ENCODE results near the gene ZDHHC14.

The ZDHHC14 gene

DNA sequence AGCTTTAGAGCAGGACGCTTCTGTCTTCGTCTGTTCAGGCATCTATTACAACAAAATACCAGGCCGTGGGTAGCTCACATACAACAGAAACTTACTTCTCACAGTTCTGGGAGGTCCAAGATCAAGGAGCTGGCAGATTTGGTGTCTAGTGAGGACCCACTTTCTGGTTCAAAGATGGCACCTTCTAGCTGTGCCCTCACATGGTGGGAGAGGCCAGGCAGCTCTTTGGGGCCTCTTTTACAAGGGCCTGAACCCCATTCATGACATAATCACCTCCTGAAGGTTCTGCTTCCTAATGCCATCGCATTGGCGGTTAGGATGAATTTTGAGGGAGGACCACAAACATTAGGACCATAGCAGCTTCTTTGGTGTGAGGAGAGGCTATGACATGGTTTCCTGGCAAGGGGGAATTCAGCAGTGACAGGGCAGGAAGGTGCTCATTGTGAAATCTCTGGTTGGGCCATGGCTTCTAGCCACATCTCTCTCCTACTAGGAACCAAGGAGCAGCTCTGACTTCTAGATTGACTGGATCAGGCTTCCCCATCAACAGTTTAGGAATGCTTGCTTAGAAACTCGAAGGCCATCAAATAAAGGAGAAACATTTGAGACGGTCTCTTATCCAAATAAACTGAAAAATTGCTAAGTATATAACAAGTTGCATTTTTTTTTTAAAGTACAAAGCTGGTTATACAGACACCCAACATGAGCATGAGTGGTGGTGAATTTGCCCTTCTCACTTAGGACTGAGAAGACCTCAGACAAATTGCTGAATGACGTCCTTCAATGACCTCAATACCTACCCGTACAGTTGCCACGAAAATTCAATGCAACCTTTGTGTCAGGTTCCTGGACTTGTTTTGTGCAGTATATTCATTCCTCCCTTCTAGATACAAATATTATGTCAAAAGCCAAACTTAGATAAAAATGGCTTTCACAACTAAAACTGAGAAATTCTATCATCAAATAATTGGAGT, 140.7 kb downstream of the ZDHHC14 start:
- TF ChIP-seq YY1 (IDR thresholded peaks at IDR 0.05; ENCODE audit: low read depth), result no peak

- TF ChIP-seq TAF1 (IDR thresholded peaks at IDR 0.05; ENCODE audit: low read depth) (no peak), CREB1 (IDR thresholded peaks at IDR 0.05; ENCODE audit: low read depth) (no peak), ZBTB7A (IDR thresholded peaks at IDR 0.05; ENCODE audit: low read depth) (no peak), EP300 (IDR thresholded peaks at IDR 0.05; ENCODE audit: borderline replicate concordance) (no peak), MAX (IDR thresholded peaks at IDR 0.05) (no peak), FOXM1 (IDR thresholded peaks at IDR 0.05; ENCODE audit: borderline replicate concordance, low read depth) (no peak), TEAD4 (IDR thresholded peaks at IDR 0.05) (no peak), USF1 (IDR thresholded peaks at IDR 0.05) (no peak), CEBPB (IDR thresholded peaks at IDR 0.05) (no peak), EGR1 (IDR thresholded peaks at IDR 0.05) (no peak), YY1 (IDR thresholded peaks at IDR 0.05; ENCODE audit: low read depth) (no peak), TCF12 (IDR thresholded peaks at IDR 0.05; ENCODE audit: low read depth) (no peak), REST (IDR thresholded peaks at IDR 0.05; ENCODE audit: low read depth) (no peak), RAD21 (IDR thresholded peaks at IDR 0.05; ENCODE audit: low read depth) (no peak), NFIC (IDR thresholded peaks at IDR 0.05) (no peak)
These were observed 141.5 kb downstream of the ZDHHC14 start for GRCh38 chr6:157522472-157522871.

GRCh38 chr6:157524735-157525134, 143.7 kb downstream of the ZDHHC14 start:
- TF ChIP-seq REST (IDR thresholded peaks at IDR 0.05; ENCODE audit: low read depth) (no peak), TAF1 (IDR thresholded peaks at IDR 0.05; ENCODE audit: low read depth) (no peak), ZBTB7A (IDR thresholded peaks at IDR 0.05; ENCODE audit: low read depth) (no peak), USF1 (IDR thresholded peaks at IDR 0.05) (no peak), CREB1 (IDR thresholded peaks at IDR 0.05; ENCODE audit: low read depth) (no peak)

DNA sequence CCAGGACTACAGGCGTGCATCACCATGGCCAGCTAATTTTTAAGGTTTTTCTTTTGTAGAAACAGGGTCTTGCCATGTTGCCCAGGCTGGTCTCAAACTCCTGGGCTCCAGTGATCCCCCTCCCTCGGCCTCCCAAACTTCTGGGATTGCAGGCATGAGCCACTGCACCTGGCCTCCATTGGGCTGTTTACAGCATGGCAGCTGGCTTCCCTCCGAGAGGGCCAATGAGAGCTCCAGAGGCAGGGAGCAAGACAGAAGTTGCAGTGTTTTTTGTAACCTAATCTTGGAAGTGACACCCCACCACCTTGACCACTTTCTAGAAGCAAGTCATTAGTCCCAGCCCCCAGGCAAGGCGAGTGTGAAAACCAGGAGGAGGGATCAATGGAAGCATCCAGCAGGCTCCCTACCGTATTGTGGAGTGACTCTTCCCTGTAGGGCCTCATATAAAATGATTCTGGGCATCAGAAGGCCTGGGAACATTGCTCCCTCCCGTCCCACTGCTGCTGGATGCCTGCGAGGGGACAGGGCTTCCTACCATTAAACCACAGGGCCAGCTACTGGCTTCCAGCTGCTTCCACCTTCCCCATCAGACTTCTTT, 144.4 kb downstream of the ZDHHC14 start:
- TF ChIP-seq CEBPB (IDR thresholded peaks at IDR 0.05), result no peak
- no peak for TF ChIP-seq REST (IDR thresholded peaks at IDR 0.05; ENCODE audit: low read depth)
- TF ChIP-seq YY1 (IDR thresholded peaks at IDR 0.05; ENCODE audit: low read depth), result no peak
- no peak for TF ChIP-seq RAD21 (IDR thresholded peaks at IDR 0.05; ENCODE audit: low read depth)
- no peak for TF ChIP-seq TCF12 (IDR thresholded peaks at IDR 0.05; ENCODE audit: low read depth)
- TF ChIP-seq TAF1 (IDR thresholded peaks at IDR 0.05; ENCODE audit: low read depth), result no peak

DNA sequence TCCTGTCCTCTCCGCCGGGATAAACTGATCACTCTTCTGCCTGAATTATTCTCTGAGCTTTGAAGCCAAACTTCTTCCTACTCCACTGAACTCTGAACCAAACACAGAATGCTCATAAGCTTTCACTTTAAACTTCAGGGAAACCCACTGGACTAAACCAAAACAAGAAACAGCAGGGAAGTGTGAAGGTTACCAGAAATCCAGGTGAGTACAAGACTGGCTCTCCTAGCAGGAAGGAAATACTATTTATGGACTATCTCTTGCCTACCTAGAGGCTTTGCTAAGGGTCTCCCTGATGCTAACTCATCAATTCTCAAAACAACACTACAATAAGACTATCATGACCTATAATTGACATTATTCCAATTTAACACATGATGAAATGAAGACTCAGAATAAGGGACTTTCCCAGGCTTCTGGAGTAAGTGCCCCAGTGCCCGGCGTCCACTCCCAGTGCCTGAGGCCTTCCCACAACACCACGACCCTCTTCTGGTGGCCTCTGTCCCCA, 145.0 kb downstream of the ZDHHC14 start:
- TF ChIP-seq FOXM1 (IDR thresholded peaks at IDR 0.05; ENCODE audit: borderline replicate concordance, low read depth) (no peak), EP300 (IDR thresholded peaks at IDR 0.05; ENCODE audit: borderline replicate concordance) (no peak), TEAD4 (IDR thresholded peaks at IDR 0.05) (no peak), TCF12 (IDR thresholded peaks at IDR 0.05; ENCODE audit: low read depth) (no peak), MAX (IDR thresholded peaks at IDR 0.05) (no peak), ZBTB7A (IDR thresholded peaks at IDR 0.05; ENCODE audit: low read depth) (no peak), TAF1 (IDR thresholded peaks at IDR 0.05; ENCODE audit: low read depth) (no peak), CREB1 (IDR thresholded peaks at IDR 0.05; ENCODE audit: low read depth) (no peak), EGR1 (IDR thresholded peaks at IDR 0.05) (no peak), RAD21 (IDR thresholded peaks at IDR 0.05; ENCODE audit: low read depth) (no peak), YY1 (IDR thresholded peaks at IDR 0.05; ENCODE audit: low read depth) (no peak), REST (IDR thresholded peaks at IDR 0.05; ENCODE audit: low read depth) (no peak), USF1 (IDR thresholded peaks at IDR 0.05) (no peak), CEBPB (IDR thresholded peaks at IDR 0.05) (no peak), NFIC (IDR thresholded peaks at IDR 0.05) (no peak)
